HG02938 (cell line): Measurements from ENCODE around the gene CXCR3.
"Not testable (repeated sequence)": the region's sequence is repeated elsewhere in the genome, so short reads cannot be mapped to it uniquely, and the experiment has no call there.

Experiments used
- ATAC-seq: cut with Tn5 transposase; IDR thresholded peaks from one replicate; pipeline ENCODE4 v1.9.1; 2021; ENCODE audit warnings: mild to moderate bottlenecking, moderate library complexity; ENCODE audit not compliant: unreplicated experiment

CXCR3 gene

GRCh38 chrX:71618303-71618721 is at the start of gene CXCR3:
CXCR3 (minus strand) TSS chrX:71618511; CDS start chrX:71618449, 62 bp downstream.
- peak; percentile 49 for ATAC-seq

GRCh38 chrX:71667328-71668247 is 49.3 kb upstream of the CXCR3 start, which contains the start of gene LOC101059915:
LOC101059915 (plus strand) TSS chrX:71667546.
- ATAC-seq, result no peak

GRCh38 chrX:71666240-71667223 is 48.2 kb upstream of the CXCR3 start:
- ATAC-seq, result no peak

GRCh38 chrX:71665747-71666146 is 47.4 kb upstream of the CXCR3 start:
- no peak for ATAC-seq

GRCh38 chrX:71664889-71665491 is 46.7 kb upstream of the CXCR3 start:
- ATAC-seq, result no peak

- ATAC-seq, result not testable (repeated sequence)
Observed at GRCh38 chrX:71664202-71664601, 45.9 kb upstream of the CXCR3 start.

- ATAC-seq, result not testable (repeated sequence)
Observed at GRCh38 chrX:71663238-71663637, 44.9 kb upstream of the CXCR3 start.

GRCh38 chrX:71662654-71663053 is 44.3 kb upstream of the CXCR3 start:
- ATAC-seq, result not testable (repeated sequence)

GRCh38 chrX:71661919-71662318 is 43.6 kb upstream of the CXCR3 start:
- ATAC-seq, result no peak

- no peak for ATAC-seq
Observed at GRCh38 chrX:71660562-71661416, 42.5 kb upstream of the CXCR3 start.

- no peak for ATAC-seq
Observed at GRCh38 chrX:71659959-71660358, 41.6 kb upstream of the CXCR3 start.

GRCh38 chrX:71659342-71659741 is 41.0 kb upstream of the CXCR3 start:
- no peak for ATAC-seq

- ATAC-seq, result no peak
Observed at GRCh38 chrX:71657267-71657666, 39.0 kb upstream of the CXCR3 start.

GRCh38 chrX:71653344-71653743 is 35.0 kb upstream of the CXCR3 start:
- no peak for ATAC-seq

GRCh38 chrX:71652405-71652804 is 34.1 kb upstream of the CXCR3 start:
- ATAC-seq, result no peak

- peak; percentile 68 for ATAC-seq
Observed at GRCh38 chrX:71650333-71650969, 32.1 kb upstream of the CXCR3 start.

- ATAC-seq, result not testable (repeated sequence)
Observed at GRCh38 chrX:71644406-71644805, 26.1 kb upstream of the CXCR3 start.

GRCh38 chrX:71640002-71640401 is 21.7 kb upstream of the CXCR3 start:
- ATAC-seq, result no peak

- ATAC-seq, result no peak
Observed at GRCh38 chrX:71638409-71638808, 20.1 kb upstream of the CXCR3 start.
